Ishikawa (cell line): ENCODE measurements around the gene ACBD6.

Experiments used
- CREB1 ChIP-seq: IDR thresholded peaks from 2 replicates; pipeline ENCODE4 v1.6.1; 2012; ENCODE audit warnings: low read depth
- TF ChIP-seq, protein P1 (sequence below): IDR thresholded peaks from 2 replicates; pipeline ENCODE4 v1.6.1; 2012
- TF ChIP-seq, protein P2 (sequence below): IDR thresholded peaks from 2 replicates; pipeline ENCODE4 v1.6.1; 2012

GRCh38 chr1:180255536-180256340 lies 246.6 kb downstream of the ACBD6 start:
- TF ChIP-seq, protein P1, sequence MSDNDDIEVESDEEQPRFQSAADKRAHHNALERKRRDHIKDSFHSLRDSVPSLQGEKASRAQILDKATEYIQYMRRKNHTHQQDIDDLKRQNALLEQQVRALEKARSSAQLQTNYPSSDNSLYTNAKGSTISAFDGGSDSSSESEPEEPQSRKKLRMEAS = no peak
- TF ChIP-seq, protein P2, sequence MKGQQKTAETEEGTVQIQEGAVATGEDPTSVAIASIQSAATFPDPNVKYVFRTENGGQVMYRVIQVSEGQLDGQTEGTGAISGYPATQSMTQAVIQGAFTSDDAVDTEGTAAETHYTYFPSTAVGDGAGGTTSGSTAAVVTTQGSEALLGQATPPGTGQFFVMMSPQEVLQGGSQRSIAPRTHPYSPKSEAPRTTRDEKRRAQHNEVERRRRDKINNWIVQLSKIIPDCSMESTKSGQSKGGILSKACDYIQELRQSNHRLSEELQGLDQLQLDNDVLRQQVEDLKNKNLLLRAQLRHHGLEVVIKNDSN = no peak
- TF ChIP-seq CREB1 = no peak
